GM13976 (cell line): ENCODE measurements around the gene ZNF346.
A peak's percentile ranks its signal among the peaks of the same experiment; 100 is the strongest.

Experiments
- DNase-seq: peaks from one replicate; pipeline ENCODE4 v3.0.0; 2012; ENCODE audit warnings: low spot score
- CTCF ChIP-seq: IDR thresholded peaks from 2 replicates; pipeline ENCODE4 v1.5.1; 2012; ENCODE audit warnings: borderline replicate concordance, mild to moderate bottlenecking; ENCODE audit not compliant: insufficient read depth; ENCODE audit errors: extremely low read depth, missing control alignments, control extremely low read depth
- in situ Hi-C: fragments of 300-500 bp; cut with MboI; formaldehyde crosslinking; loops from one replicate; pipeline ENCODE4 v1.12.0; 2022; ENCODE audit warnings: low sequenced_read_pairs, mixed read lengths, inconsistent platforms; ENCODE audit not compliant: unreplicated experiment

Gene ZNF346

GRCh38 chr5:177003649-177004048 lies 18.8 kb upstream of the ZNF346 start:
- in situ Hi-C loops, result no loop called here
- no peak for DNase-seq
- no peak for TF ChIP-seq CTCF

- in situ Hi-C loops, result no loop called here
- DNase-seq, result no peak
- no peak for TF ChIP-seq CTCF
These were observed 17.5 kb upstream of the ZNF346 start for GRCh38 chr5:177004961-177005360.

GRCh38 chr5:177005619-177006264 lies 16.8 kb upstream of the ZNF346 start:
- in situ Hi-C loops, result no loop called here
- peak; percentile 57 for TF ChIP-seq CTCF
- peak; percentile 67 for DNase-seq

GRCh38 chr5:177006265-177006972 lies 16.1 kb upstream of the ZNF346 start, which contains the start of gene UIMC1:
Gene UIMC1, minus strand, starts transcription at chr5:177006779. Its CDS starts 24,164 bp downstream, at chr5:176982615.
- TF ChIP-seq CTCF, result no peak
- in situ Hi-C loops, result no loop called here
- DNase-seq, result peak; percentile 95

- no peak for DNase-seq
- in situ Hi-C loops, result no loop called here
- no peak for TF ChIP-seq CTCF
These were observed 13.8 kb upstream of the ZNF346 start for GRCh38 chr5:177008716-177009115.

- in situ Hi-C loops, result no loop called here
- no peak for DNase-seq
These were observed 12.3 kb upstream of the ZNF346 start for GRCh38 chr5:177010153-177010552.

More at GRCh38 chr5:177010153-177010552, 12.3 kb upstream of the ZNF346 start:
- no peak for TF ChIP-seq CTCF
